Measurements from ENCODE around the gene CYP11A1.

Gene CYP11A1

DNA sequence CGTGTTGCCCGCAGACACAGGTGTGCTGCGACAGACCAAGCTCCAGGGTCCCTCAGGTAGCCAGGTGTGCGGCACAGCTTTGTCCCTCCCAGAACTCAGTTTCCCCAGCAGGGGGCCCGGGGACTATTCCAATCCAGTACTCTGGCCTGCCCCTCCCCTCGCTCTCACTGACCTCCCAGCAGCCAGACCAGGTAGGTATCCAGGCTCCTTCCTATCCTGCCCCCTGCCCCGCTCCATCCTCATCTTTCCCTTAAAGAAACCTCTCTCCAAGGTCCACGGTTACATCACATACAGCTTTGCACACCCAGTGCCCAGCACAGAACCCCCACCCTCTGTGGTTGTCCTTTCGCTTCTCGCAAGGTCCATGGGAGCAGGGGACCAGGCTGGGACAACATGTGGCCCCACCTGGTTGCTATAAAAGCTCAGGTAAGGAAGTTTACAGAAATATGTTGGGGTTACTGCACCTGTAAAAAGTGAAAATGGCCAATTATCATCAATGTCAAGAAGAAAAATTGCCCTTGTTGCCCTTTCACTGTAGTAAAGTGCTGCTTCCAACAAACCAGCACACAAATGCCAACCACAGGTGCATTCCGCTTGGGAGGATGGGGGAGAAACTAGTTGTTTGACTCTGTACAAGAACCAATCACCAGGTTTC, 7.3 kb upstream of the CYP11A1 start:
- no peak for DNase-seq (ENCODE audit: extremely low read depth, low read depth)
- peak overlapping the region; percentile 53 for H3K4me3 ChIP-seq (replicated peaks; ENCODE audit: low read depth, low read length)
- TF ChIP-seq, protein P1, sequence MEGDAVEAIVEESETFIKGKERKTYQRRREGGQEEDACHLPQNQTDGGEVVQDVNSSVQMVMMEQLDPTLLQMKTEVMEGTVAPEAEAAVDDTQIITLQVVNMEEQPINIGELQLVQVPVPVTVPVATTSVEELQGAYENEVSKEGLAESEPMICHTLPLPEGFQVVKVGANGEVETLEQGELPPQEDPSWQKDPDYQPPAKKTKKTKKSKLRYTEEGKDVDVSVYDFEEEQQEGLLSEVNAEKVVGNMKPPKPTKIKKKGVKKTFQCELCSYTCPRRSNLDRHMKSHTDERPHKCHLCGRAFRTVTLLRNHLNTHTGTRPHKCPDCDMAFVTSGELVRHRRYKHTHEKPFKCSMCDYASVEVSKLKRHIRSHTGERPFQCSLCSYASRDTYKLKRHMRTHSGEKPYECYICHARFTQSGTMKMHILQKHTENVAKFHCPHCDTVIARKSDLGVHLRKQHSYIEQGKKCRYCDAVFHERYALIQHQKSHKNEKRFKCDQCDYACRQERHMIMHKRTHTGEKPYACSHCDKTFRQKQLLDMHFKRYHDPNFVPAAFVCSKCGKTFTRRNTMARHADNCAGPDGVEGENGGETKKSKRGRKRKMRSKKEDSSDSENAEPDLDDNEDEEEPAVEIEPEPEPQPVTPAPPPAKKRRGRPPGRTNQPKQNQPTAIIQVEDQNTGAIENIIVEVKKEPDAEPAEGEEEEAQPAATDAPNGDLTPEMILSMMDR (IDR thresholded peaks at IDR 0.05; ENCODE audit: low read depth, low read length, missing control alignments) = no peak

DNA sequence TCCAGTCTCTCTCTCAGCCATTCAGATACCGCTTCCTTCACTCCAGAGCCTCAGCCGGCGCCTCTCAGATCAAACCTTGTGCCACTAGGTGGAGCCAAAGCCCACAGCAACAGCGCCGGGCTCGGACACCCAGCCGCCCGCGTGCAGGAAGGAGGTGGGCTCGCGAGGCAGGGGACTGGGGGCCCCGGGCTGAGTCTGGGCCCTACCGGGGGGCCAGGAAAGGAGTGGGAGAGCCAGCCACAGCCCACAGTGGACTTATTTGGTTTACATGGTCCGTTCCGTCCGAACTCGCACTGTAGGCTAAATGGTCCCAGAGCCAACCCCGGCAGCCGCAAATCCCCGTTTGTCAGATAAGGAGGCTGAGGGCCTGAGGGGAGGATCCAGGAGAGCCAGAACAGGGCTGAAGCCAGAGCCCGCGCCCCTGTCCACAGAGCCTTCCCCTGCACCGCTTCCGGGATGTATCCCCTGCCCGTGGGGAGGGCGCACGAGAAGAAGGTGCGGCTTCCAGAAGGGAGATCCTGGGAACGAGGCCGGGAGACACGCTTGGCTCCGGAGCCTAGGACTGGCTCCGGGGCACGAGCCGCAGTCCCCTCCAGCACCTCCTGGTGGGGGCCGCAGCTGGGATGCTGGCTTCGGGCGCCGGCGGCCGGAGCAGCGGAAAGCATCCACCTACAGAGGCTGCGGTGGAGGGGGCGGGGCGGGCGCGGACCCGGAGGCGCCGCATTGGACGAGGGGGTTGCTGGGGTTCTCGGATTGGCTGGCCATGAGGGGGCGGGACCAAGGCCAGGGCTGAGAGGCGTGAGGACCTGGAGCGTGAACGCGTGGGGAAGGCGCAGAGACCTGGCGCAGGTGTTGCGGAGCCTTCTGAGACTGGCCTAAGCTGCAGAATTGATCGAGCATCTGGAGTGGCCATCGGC, 6.5 kb upstream of the CYP11A1 start:
- peak overlapping the region; percentile 53 for H3K4me3 ChIP-seq (replicated peaks; ENCODE audit: low read depth, low read length)
- TF ChIP-seq, protein P1 (IDR thresholded peaks at IDR 0.05; ENCODE audit: low read depth, low read length, missing control alignments) = peak; percentile 88
- DNase-seq (ENCODE audit: extremely low read depth, low read depth) = peak; percentile 52

DNA sequence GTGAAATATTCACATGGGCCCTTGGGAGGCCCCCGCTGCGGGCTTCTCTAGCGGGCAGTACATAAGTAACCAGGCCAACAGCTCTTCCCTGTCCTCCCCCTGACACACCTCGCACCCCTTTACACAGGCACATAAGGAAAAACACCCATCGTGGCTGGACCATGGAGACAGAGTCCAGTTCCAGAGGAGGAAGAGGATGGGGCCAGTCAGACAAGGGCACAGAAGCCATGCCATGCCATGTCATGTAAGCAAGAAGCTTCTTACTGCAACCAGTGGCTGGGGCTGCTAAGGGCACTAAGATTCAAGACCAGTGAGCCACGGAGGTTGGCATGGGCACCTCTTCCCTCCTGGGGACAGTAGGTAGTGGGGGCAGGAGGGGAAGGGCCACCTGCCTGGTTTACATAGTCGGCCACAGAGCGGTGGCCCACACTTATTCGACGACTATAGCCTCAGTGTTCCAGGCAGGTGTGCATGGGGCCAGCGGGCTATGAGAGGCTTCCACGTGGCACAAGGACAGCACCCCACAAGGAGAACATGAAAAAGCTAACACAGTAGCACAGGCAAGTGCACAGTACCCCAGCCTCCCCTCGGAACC, 5.7 kb upstream of the CYP11A1 start:
- peak overlapping the region; percentile 53 for H3K4me3 ChIP-seq (replicated peaks; ENCODE audit: low read depth, low read length)
- DNase-seq (ENCODE audit: extremely low read depth, low read depth) = no peak
- TF ChIP-seq, protein P1 (IDR thresholded peaks at IDR 0.05; ENCODE audit: low read depth, low read length, missing control alignments) = no peak

DNA sequence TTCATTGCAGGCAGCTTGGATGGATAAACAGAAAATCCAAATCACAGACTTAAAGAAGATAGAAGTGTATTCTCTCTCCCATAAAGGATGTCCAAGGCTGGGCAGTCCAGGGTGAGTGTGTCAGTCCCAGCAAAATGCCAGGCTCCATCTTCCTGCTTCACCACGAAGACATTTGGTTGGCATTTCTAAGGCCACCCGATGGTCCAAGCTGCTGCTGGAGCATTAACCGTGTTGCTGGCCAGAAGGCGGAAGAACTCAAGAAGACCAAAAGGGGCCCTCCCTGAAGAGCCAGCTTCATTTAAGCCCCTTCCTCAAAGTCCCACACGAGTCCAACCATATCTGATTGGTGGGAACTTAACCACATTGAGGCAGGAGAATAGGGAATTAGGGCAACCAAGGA, 3.0 kb upstream of the CYP11A1 start:
- DNase-seq (ENCODE audit: extremely low read depth, low read depth) = no peak
- TF ChIP-seq, protein P1 (IDR thresholded peaks at IDR 0.05; ENCODE audit: low read depth, low read length, missing control alignments) = no peak
- no peak overlapping the region for H3K4me3 ChIP-seq (replicated peaks; ENCODE audit: low read depth, low read length)

DNA sequence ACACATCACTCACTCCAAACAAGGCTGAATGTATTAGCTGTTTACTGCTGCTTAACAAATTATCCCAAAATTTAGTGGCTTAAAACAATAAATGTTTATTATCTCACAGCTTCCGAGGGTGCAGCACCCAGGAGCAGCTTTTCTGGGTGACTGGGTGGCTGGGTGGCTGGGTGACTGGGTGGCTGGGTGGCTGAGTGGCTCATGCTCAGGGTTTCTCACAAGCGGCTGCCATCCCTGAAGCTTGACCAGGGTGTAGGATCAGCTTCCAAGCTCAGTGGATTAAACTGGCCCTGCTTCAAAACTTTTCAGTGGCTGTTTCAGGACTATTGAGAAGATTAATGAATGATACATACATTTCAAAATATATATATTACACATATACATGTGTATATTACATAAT, 2.3 kb upstream of the CYP11A1 start:
- DNase-seq (ENCODE audit: extremely low read depth, low read depth) = no peak
- no peak overlapping the region for H3K4me3 ChIP-seq (replicated peaks; ENCODE audit: low read depth, low read length)
- TF ChIP-seq, protein P1 (IDR thresholded peaks at IDR 0.05; ENCODE audit: low read depth, low read length, missing control alignments) = no peak

DNA sequence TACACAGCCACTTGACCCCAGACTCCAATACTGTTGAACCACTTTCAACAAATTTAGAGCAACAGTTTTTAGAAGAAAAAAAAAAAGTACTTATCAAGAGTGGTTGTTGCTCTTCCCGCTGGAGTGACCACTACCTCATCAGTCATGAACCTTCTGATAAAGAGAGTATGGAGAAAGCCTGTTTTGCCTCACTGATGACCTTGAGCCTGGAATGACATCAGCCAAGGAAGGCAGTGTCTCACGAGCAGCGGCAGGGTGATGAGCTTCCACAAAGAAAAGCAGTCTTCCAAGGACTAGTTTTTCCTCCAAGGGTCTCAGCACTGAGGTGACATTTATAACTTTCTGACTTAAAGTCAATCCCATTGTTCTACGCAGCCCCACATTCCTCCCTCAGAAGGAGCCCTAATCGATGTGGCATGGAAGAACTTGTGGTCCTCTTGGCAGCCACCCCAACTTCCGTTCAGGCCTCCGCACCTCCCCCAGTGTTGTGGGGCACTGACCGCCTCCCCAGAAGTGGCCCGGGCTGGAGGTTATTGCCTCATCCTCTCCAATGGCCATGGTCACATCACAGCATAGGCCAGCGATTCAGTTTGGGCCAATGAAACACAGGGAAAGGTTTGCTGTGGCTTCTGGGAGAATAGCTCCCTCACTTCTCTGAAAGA, 1.8 kb upstream of the CYP11A1 start:
- no peak overlapping the region for H3K4me3 ChIP-seq (replicated peaks; ENCODE audit: low read depth, low read length)
- TF ChIP-seq, protein P1 (IDR thresholded peaks at IDR 0.05; ENCODE audit: low read depth, low read length, missing control alignments) = no peak
- DNase-seq (ENCODE audit: extremely low read depth, low read depth) = no peak

All from HFF-Myc (cell line).